Measurements from ENCODE around the gene JADE2.
"Not testable (repeated sequence)": the region's sequence is repeated elsewhere in the genome, so short reads cannot be mapped to it uniquely, and the experiment has no call there.

The JADE2 gene

GRCh38 chr5:134524826-134525682, at the start of gene JADE2:
TSS of gene JADE2 (plus strand) at chr5:134525670. CDS start at chr5:134535858, 10,188 bp downstream.
- DNase-seq, result peak; percentile 91

- DNase-seq, result no peak
Measured at GRCh38 chr5:134477462-134478245, 47.8 kb upstream of the JADE2 start.

GRCh38 chr5:134479839-134480238, 45.6 kb upstream of the JADE2 start:
- DNase-seq, result no peak

- DNase-seq, result no peak
Measured at GRCh38 chr5:134489227-134489944, 36.1 kb upstream of the JADE2 start.

- no peak for DNase-seq
Measured at GRCh38 chr5:134490255-134490924, 35.1 kb upstream of the JADE2 start.

- no peak for DNase-seq
Measured at GRCh38 chr5:134490925-134491271, 34.6 kb upstream of the JADE2 start.

- DNase-seq, result no peak
Measured at GRCh38 chr5:134491841-134492442, 33.5 kb upstream of the JADE2 start.

- no peak for DNase-seq
Measured at GRCh38 chr5:134492568-134492967, 32.9 kb upstream of the JADE2 start.

GRCh38 chr5:134493461-134494055, 31.9 kb upstream of the JADE2 start:
- no peak for DNase-seq

GRCh38 chr5:134494780-134495179, 30.7 kb upstream of the JADE2 start:
- DNase-seq, result no peak

- DNase-seq, result not testable (repeated sequence)
Measured at GRCh38 chr5:134499905-134500304, 25.6 kb upstream of the JADE2 start.

GRCh38 chr5:134500699-134501430, 24.6 kb upstream of the JADE2 start:
- no peak for DNase-seq

- no peak for DNase-seq
Measured at GRCh38 chr5:134502259-134502658, 23.2 kb upstream of the JADE2 start.

- DNase-seq, result peak; percentile 39
Measured at GRCh38 chr5:134503088-134503936, 22.2 kb upstream of the JADE2 start.

- DNase-seq, result no peak
Measured at GRCh38 chr5:134503937-134504437, 21.5 kb upstream of the JADE2 start.

- DNase-seq, result no peak
Measured at GRCh38 chr5:134504629-134505300, 20.7 kb upstream of the JADE2 start.

- no peak for DNase-seq
Measured at GRCh38 chr5:134506054-134507039, 19.1 kb upstream of the JADE2 start.

- no peak for DNase-seq
Measured at GRCh38 chr5:134507452-134507851, 18.0 kb upstream of the JADE2 start.

Data from CD4-positive, alpha-beta T cell treated with Interferon gamma for 1 hour (primary cell).